ENCODE measurements around the gene HOMER3.

HOMER3 gene

DNA sequence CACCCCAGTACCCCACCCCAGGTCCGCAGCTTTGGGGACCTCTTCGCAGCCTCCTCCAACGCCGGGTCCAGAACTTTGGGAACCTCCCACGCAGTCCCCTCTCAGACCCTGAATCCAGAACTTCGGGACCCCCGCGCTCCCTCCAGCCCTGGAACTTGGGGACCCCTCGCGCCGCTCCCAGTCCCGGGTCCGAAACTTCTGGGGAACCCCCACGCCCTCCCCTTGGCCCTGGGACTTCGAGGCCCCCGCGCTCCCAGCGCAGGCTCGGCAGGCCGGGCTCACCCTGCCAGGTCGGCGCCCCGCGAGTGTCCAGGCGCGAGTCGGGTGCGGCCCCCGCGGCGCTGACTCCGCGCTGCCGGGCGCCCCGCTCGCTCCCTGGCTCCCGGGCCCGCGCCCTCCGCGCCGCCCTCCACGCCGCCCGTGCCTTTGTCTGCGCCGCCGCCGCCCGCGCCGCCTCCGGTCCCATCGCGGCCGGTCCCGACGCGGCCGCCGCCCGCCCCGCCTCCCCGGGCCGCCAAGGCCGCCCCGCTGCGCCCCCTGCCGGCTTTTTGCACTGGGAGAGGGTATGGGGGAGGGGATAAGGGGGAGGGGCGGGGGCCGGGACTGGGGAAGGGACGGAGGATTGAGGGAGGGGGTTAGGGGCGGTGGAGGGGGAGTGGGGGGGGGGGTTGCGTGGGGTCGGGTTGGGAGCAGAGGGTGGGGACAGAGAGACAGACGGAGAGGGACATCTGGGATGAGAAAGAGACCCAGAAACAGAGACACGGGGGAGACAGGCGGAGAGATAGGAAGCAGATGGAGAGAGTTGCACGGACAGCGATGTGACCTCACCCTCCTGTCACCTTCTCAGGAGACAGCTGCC is at the start of gene HOMER3:
Gene HOMER3, minus strand, starts transcription at position 449 of the 859 bp plus-strand sequence. CDS start 2,235 bp downstream, outside the sequence.
- no peak within 1 kb of the TSS for H3K27ac ChIP-seq (ENCODE audit: low read length)
- H3K36me3 ChIP-seq (replicated peaks; ENCODE audit: low read depth, low read length), result no peaks in the 10 kb centered on the region
- TF ChIP-seq EZH2phosphoT487 (IDR thresholded peaks at IDR 0.05; ENCODE audit: low read depth), result no peak
- TF ChIP-seq, protein P1, sequence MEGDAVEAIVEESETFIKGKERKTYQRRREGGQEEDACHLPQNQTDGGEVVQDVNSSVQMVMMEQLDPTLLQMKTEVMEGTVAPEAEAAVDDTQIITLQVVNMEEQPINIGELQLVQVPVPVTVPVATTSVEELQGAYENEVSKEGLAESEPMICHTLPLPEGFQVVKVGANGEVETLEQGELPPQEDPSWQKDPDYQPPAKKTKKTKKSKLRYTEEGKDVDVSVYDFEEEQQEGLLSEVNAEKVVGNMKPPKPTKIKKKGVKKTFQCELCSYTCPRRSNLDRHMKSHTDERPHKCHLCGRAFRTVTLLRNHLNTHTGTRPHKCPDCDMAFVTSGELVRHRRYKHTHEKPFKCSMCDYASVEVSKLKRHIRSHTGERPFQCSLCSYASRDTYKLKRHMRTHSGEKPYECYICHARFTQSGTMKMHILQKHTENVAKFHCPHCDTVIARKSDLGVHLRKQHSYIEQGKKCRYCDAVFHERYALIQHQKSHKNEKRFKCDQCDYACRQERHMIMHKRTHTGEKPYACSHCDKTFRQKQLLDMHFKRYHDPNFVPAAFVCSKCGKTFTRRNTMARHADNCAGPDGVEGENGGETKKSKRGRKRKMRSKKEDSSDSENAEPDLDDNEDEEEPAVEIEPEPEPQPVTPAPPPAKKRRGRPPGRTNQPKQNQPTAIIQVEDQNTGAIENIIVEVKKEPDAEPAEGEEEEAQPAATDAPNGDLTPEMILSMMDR (IDR thresholded peaks at IDR 0.05; ENCODE audit: low read depth, low read length), result no peak
- H3K4me2 ChIP-seq (ENCODE audit: low read length), result peak within 1 kb of the TSS; percentile 79
- no peaks in the 10 kb centered on the region for H3K9me3 ChIP-seq (ENCODE audit: insufficient read depth, low read length)
- peaks cover 7% of the 10 kb centered on the region for H3K27me3 ChIP-seq (ENCODE audit: low read depth, low read length)
- H3K79me2 ChIP-seq (ENCODE audit: low read length), result no peaks in the 10 kb centered on the region
- peak within 1 kb of the TSS; percentile 78 for H3K4me3 ChIP-seq (ENCODE audit: low read length)
- peak within 1 kb of the TSS; percentile 63 for H3K9ac ChIP-seq (ENCODE audit: low read length)
- H3K4me1 ChIP-seq (ENCODE audit: low read length), result peaks cover 12% of the 10 kb centered on the region; the same call in 1 of the 2 replicates
- no peaks in the 10 kb centered on the region for H4K20me1 ChIP-seq (ENCODE audit: insufficient read depth, low read length)
- H2AFZ ChIP-seq (ENCODE audit: low read depth, low read length), result peak within 1 kb of the TSS; percentile 82

DNA sequence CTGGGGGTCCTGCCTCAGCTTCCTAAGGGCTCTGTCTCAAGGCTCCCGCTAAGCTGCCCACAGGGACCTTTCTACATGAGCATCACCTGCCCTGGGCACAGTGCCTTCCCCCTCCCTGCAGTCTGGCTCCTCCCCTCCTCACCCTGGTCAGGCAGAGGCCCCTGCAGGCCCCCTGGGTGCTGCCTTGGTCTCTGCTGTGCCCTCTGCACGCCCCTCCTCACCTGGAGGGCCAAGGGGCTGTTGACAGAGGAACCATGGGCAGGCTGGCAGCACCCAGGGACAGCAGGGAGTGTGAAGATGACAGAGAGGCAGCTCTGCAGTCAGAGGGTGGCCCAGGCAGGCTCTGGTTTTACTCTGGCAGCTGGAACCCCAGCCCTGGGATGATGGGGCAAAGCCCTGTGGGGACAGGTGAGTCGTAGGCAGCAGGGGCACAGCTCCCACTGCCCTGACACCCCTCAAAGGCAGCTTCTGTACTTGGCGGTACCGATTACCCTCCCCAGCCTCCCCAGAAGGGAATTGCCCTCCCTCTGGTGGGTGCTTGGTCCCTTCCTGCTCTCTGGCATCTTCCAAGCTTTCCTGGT is 49.2 kb upstream of the HOMER3 start:
- peaks cover 33% of the 10 kb centered on the region for H3K36me3 ChIP-seq (replicated peaks; ENCODE audit: low read depth, low read length)
- H3K27me3 ChIP-seq (ENCODE audit: low read depth, low read length), result peaks cover 3% of the 10 kb centered on the region; the same call in 1 of the 2 replicates
- no peak overlapping the region for H3K9ac ChIP-seq (ENCODE audit: low read length)
- H3K79me2 ChIP-seq (ENCODE audit: low read length), result no peaks in the 10 kb centered on the region
- H3K4me3 ChIP-seq (ENCODE audit: low read length), result no peak overlapping the region
- no peak overlapping the region for H3K4me2 ChIP-seq (ENCODE audit: low read length)
- TF ChIP-seq, protein P1 (IDR thresholded peaks at IDR 0.05; ENCODE audit: low read depth, low read length), result no peak
- TF ChIP-seq EZH2phosphoT487 (IDR thresholded peaks at IDR 0.05; ENCODE audit: low read depth), result no peak
- H4K20me1 ChIP-seq (ENCODE audit: insufficient read depth, low read length), result peaks cover 2% of the 10 kb centered on the region
- no peaks in the 10 kb centered on the region for H3K4me1 ChIP-seq (ENCODE audit: low read length)
- no peak overlapping the region for H2AFZ ChIP-seq (ENCODE audit: low read depth, low read length)
- no peak overlapping the region for H3K27ac ChIP-seq (ENCODE audit: low read length)
- no peaks in the 10 kb centered on the region for H3K9me3 ChIP-seq (ENCODE audit: insufficient read depth, low read length)

DNA sequence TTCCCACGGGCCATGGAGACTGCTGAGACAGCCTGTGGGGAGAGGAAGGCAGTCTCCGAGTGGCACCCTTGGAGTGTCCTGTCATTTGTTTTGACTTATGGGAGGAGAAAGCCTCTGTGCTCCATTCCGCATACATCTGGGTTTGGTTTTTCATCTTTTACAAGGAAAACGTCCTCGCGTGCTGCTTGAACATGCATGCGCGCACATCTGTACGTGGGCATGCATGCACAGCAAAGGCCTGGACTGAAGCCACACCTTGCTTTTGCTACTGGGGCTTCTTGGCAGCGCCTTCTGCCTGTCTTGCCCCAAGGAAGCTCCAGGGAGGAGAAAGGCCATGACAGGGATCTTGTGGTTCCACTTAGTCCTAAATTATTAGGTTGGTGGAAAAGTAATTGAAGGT is 48.3 kb upstream of the HOMER3 start:
- Histone ChIP-seq H3K9ac (ENCODE audit: low read length) (no peak overlapping the region), H3K36me3 (replicated peaks; ENCODE audit: low read depth, low read length) (peaks cover 26% of the 10 kb centered on the region), H3K4me2 (ENCODE audit: low read length) (no peak overlapping the region), H3K9me3 (ENCODE audit: insufficient read depth, low read length) (no peaks in the 10 kb centered on the region), H2AFZ (ENCODE audit: low read depth, low read length) (no peak overlapping the region), H3K79me2 (ENCODE audit: low read length) (no peaks in the 10 kb centered on the region), H3K27ac (ENCODE audit: low read length) (no peak overlapping the region), H3K4me3 (ENCODE audit: low read length) (no peak overlapping the region), H3K4me1 (ENCODE audit: low read length) (no peaks in the 10 kb centered on the region), H3K27me3 (ENCODE audit: low read depth, low read length) (peaks cover 5% of the 10 kb centered on the region), H4K20me1 (ENCODE audit: insufficient read depth, low read length) (peaks cover 2% of the 10 kb centered on the region)
- TF ChIP-seq, protein P1 (IDR thresholded peaks at IDR 0.05; ENCODE audit: low read depth, low read length), result no peak
- no peak for TF ChIP-seq EZH2phosphoT487 (IDR thresholded peaks at IDR 0.05; ENCODE audit: low read depth)

DNA sequence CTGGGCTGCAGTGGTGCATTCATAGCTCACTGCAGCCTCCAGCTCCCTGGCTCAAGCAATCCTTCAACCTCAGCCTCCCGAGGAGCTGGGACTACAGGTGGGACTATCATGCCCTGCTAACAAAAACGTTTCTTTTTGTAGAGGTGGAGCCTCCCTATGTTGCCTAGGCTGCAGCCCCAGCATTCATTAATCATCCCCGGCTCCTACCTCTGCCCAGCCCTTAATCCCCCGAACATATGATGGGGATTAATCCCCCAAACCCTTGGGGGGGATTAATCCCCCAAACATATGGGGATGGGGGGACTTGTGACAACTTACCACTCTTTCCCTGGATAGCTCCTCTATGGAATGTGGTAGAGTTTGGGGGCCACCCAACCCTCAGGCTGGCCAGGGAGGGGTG is 46.4 kb upstream of the HOMER3 start:
- no peaks in the 10 kb centered on the region for H3K9me3 ChIP-seq (ENCODE audit: insufficient read depth, low read length)
- H3K36me3 ChIP-seq (replicated peaks; ENCODE audit: low read depth, low read length), result peaks cover 9% of the 10 kb centered on the region
- TF ChIP-seq, protein P1 (IDR thresholded peaks at IDR 0.05; ENCODE audit: low read depth, low read length), result no peak
- TF ChIP-seq EZH2phosphoT487 (IDR thresholded peaks at IDR 0.05; ENCODE audit: low read depth), result no peak
- H3K79me2 ChIP-seq (ENCODE audit: low read length), result no peaks in the 10 kb centered on the region
- no peak overlapping the region for H3K4me2 ChIP-seq (ENCODE audit: low read length)
- H3K27me3 ChIP-seq (ENCODE audit: low read depth, low read length), result peaks cover 19% of the 10 kb centered on the region
- no peak overlapping the region for H3K9ac ChIP-seq (ENCODE audit: low read length)
- no peak overlapping the region for H3K27ac ChIP-seq (ENCODE audit: low read length)
- H3K4me1 ChIP-seq (ENCODE audit: low read length), result no peaks in the 10 kb centered on the region
- H4K20me1 ChIP-seq (ENCODE audit: insufficient read depth, low read length), result peaks cover 2% of the 10 kb centered on the region
- no peak overlapping the region for H3K4me3 ChIP-seq (ENCODE audit: low read length)
- no peak overlapping the region for H2AFZ ChIP-seq (ENCODE audit: low read depth, low read length)

Data from OCI-LY3 (cell line).